CD4-positive, alpha-beta T cell (primary cell): Measurements from ENCODE around the gene ARL10. TPM values are rescaled to one million over a fixed set of nuclear protein-coding genes. Genes with fewer than 3 reads are reported as not detected.
A peak's percentile ranks its signal among the peaks of the same experiment; 100 is the strongest.

ENCODE experiments used
- ATAC-seq: fragments of 200-7000 bp; cut with Tn5 transposase; one replicate; pipeline ENCODE4 v1.10.0; 2022; ENCODE audit warnings: mild to moderate bottlenecking; ENCODE audit not compliant: poor library complexity
- CTCF ChIA-PET: fragments of 350-600 bp; sonication (Branson Sonifier 250); formaldehyde crosslinking; loops from one replicate; lab custom pipeline; 2021; ENCODE audit warnings: antibody characterized with exemption, inconsistent platforms; lab: Charles Lee
- POLR2A ChIA-PET: fragments of 350-600 bp; sonication (Branson Sonifier 250); formaldehyde crosslinking; loops from one replicate; lab custom pipeline; 2021; ENCODE audit warnings: antibody characterized with exemption, inconsistent platforms; lab: Charles Lee
- DNase-seq, 14 experiments: peaks; one replicate each; pipeline ENCODE4 v3.0.0-alpha.2; 2013 to 2020; ENCODE audit warnings: mixed read lengths in 2 of 14
- H3K27ac ChIP-seq, 2 donors: one replicate each; pipeline versions ENCODE4 v1.5.1 to v1.7.0; 2013; ENCODE audit warnings: low read length in 2 of 2, low read depth in 1 of 2, mild to moderate bottlenecking in 1 of 2
- H3K27me3 ChIP-seq, 2 experiments: 1 replicate in 1 of 2; 2 replicates in 1 of 2; pipeline versions ENCODE4 v1.6.1 to v1.7.0; 2013; ENCODE audit warnings: low read length in 2 of 2, control low read depth in 1 of 2, mild to moderate bottlenecking in 1 of 2, moderate library complexity in 1 of 2; ENCODE audit not compliant: insufficient read depth in 2 of 2, control insufficient read depth in 1 of 2
- H3K36me3 ChIP-seq: one replicate; pipeline ENCODE4 v1.6.1; 2013; ENCODE audit warnings: low read length, control low read depth; ENCODE audit not compliant: insufficient read depth
- H3K4me1 ChIP-seq: one replicate; pipeline ENCODE4 v1.6.1; 2013; ENCODE audit warnings: low read length, control low read depth; ENCODE audit not compliant: insufficient read depth
- H3K4me3 ChIP-seq: one replicate; pipeline ENCODE4 v1.5.1; 2013; ENCODE audit warnings: mild to moderate bottlenecking, low read length, moderate library complexity
- H3K9me3 ChIP-seq, 2 experiments: 1 replicate in 1 of 2; 2 replicates in 1 of 2; pipeline versions ENCODE4 v1.6.1 to v1.7.0; 2013; ENCODE audit warnings: low read length in 2 of 2, mild to moderate bottlenecking in 2 of 2, control low read depth in 1 of 2, moderate library complexity in 1 of 2; ENCODE audit not compliant: control insufficient read depth in 1 of 2, insufficient read depth in 1 of 2
- H3K27ac Mint-ChIP-seq: one replicate; pipeline ENCODE4 v1.8.0; 2020; ENCODE audit warnings: mixed read lengths
- H3K27me3 Mint-ChIP-seq: one replicate; pipeline ENCODE4 v1.8.0; 2021; ENCODE audit warnings: mixed read lengths
- H3K36me3 Mint-ChIP-seq: one replicate; pipeline ENCODE4 v1.8.0; 2021; ENCODE audit warnings: low read depth, mixed read lengths
- H3K4me1 Mint-ChIP-seq: one replicate; pipeline ENCODE4 v1.8.0; 2021; ENCODE audit warnings: low read depth, mixed read lengths
- H3K4me3 Mint-ChIP-seq: one replicate; pipeline ENCODE4 v1.8.0; 2020; ENCODE audit warnings: mild to moderate bottlenecking, mixed read lengths
- H3K9me3 Mint-ChIP-seq: one replicate; pipeline ENCODE4 v1.8.0; 2020; ENCODE audit warnings: mixed read lengths
- CTCF ChIP-seq: fragments of 200-600 bp; IDR thresholded peaks from one replicate; pipeline ENCODE4 v1.8.0; 2022; ENCODE audit warnings: antibody characterized with exemption, mild to moderate bottlenecking
- intact Hi-C, 2 experiments: fragments of 100-400 bp; cut with DNase I in 1 of 2; cut with micrococcal nuclease in 1 of 2; formaldehyde crosslinking; loops; one replicate each; pipeline versions ENCODE4 v1.15.1 to v1.9.0; 2023 to 2025; cut with DNase I, micrococcal nuclease
- total RNA-seq, 174 experiments: library from RNA in 2 of 174; stranded (reverse) in 2 of 174; gene quantifications; one replicate each; pipeline ENCODE4 v1.2.3 and lab custom pipeline; 2021 to 2026

Gene ARL10
- total RNA-seq, 2 experiments from 2014 or later, result 3.2 to 4.4 TPM

- CTCF ChIA-PET, result interaction anchor here (0.8 to 1.1 kb wide), 2 partner anchors 238 to 630 kb away, joined by 3 to 4 read pairs; no protein-coding TSS in a partner anchor
These were observed 5.6 kb upstream of the ARL10 start for GRCh38 chr5:176359658-176360057.

GRCh38 chr5:176360894-176361436 is 4.3 kb upstream of the ARL10 start:
- Mint-ChIP-seq H3K4me1 (peaks cover 48% of the 10 kb centered on the region), H3K36me3 (peaks cover 44% of the 10 kb centered on the region), H3K27ac (peak overlapping the region; percentile 87), H3K9me3 (no peaks in the 10 kb centered on the region), H3K27me3 (no peaks in the 10 kb centered on the region), H3K4me3 (peak overlapping the region; percentile 96)
- Histone ChIP-seq H3K36me3 (peaks cover 27% of the 10 kb centered on the region), H3K27me3 (no peaks in the 10 kb centered on the region), H3K4me3 (peak overlapping the region; percentile 98), H3K9me3 (no peaks in the 10 kb centered on the region), H3K27ac (peak overlapping the region; percentile 64 to 79), H3K4me1 (peaks cover 35% of the 10 kb centered on the region)
- TF ChIP-seq CTCF, result no peak
- peak in 2 of 14 experiments; percentile 2 to 38 for DNase-seq
- intact Hi-C loops, result loop anchor here (1.0 to 2.0 kb wide), 2 partner anchors 27 to 56 kb away; partner anchors contain the start of genes HIGD2A (in 2 of the 2), NOP16 (in 2 of the 2) and CLTB (in 1 of the 2)
- ChIA-PET POLR2A (interaction anchor here (1.0 to 3.9 kb wide), 16 partner anchors 9 to 1843 kb away, joined by 3 to 77 read pairs (median 6); partner anchors contain the start of genes CLTB, FAF2, HIGD2A and HNRNPAB), CTCF (interaction anchor here (1.5 to 2.8 kb wide), 2 partner anchors 56 to 87 kb away, joined by 5 to 7 read pairs; partner anchors contain the start of genes CLTB and FAF2)
- ATAC-seq, result no peak

More at GRCh38 chr5:176359658-176360057, 5.6 kb upstream of the ARL10 start:
- Histone ChIP-seq H3K9me3 (no peaks in the 10 kb centered on the region), H3K27ac (no peak overlapping the region), H3K36me3 (peaks cover 40% of the 10 kb centered on the region), H3K4me1 (peaks cover 30% of the 10 kb centered on the region), H3K27me3 (no peaks in the 10 kb centered on the region), H3K4me3 (no peak overlapping the region)
- POLR2A ChIA-PET, result interaction anchor here (1.1 to 3.9 kb wide), 2 partner anchors 30 to 178 kb away, joined by 3 to 77 read pairs; partner anchors contain the start of genes HIGD2A, NOP16 and RNF44
- H3K4me3 Mint-ChIP-seq, result peak overlapping the region; percentile 85
- no peaks in the 10 kb centered on the region for H3K27me3 Mint-ChIP-seq
- H3K36me3 Mint-ChIP-seq, result peaks cover 56% of the 10 kb centered on the region
- no peak for TF ChIP-seq CTCF
- intact Hi-C loops, result loop anchor here in 1 of 2 experiments (2.0 kb wide), 1 partner anchor 57 kb away; the partner anchor contains the start of gene CLTB
- H3K27ac Mint-ChIP-seq, result peak overlapping the region; percentile 69
- H3K4me1 Mint-ChIP-seq, result peaks cover 46% of the 10 kb centered on the region
- H3K9me3 Mint-ChIP-seq, result no peaks in the 10 kb centered on the region
- no peak for DNase-seq
- no peak for ATAC-seq

DNA sequence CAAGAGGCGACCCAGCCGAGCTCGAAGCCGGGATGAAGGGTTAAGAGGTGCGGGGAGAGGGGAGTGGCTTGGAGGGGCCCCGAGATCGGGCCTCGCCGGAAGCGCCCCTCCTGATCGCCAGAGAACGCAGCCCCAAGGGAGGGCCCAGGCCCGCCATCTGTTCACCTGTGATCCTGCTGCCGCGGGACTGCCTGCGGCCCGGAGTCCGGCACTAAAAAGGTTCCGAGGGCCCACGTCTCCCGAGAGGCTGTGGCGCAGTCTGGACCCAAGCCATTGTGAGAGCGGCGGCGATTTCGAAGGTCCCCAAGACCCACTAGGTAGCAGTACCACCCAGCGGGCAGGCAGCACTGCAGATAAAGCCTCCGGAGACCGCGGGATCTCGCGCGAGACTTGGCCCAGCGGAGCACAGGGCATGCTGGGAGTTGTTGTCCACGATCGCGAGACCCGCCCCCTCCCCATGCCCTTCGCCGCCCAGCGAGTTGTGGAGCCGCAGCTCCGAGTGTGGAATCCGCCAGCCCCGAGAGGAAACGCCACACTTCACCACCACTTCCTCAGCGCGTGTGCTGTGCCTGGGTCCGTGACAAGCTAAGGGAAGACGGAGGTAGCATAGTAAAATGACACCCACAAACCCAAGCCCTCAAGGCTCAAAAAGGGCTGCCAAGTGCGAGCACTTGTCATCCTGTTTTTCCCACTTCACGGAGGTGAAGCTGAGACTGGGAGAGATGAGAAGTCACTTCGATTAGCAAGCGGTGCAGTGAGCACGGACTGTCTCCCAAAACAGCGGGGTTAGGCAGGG is 3.7 kb upstream of the ARL10 start, which contains the start of gene KIAA1191:
KIAA1191 (minus strand) TSS at position 328 of the 796 bp plus-strand sequence. CDS start 2,256 bp downstream, outside the sequence.
- no peak for TF ChIP-seq CTCF
- ChIA-PET CTCF (interaction anchor here (0.8 to 2.8 kb wide), 3 partner anchors 25 to 87 kb away, joined by 3 to 7 read pairs (median 5); partner anchors contain the start of genes CLTB and FAF2), POLR2A (interaction anchor here (0.7 to 3.9 kb wide), 22 partner anchors 9 to 1843 kb away, joined by 3 to 77 read pairs (median 5); partner anchors contain the start of genes CLTB, FAF2, HIGD2A and HNRNPAB)
- ATAC-seq (peak; percentile 92), DNase-seq (peak; percentile 89 to 98 (median 94))
- peaks cover 41% of the 10 kb centered on the region for H3K4me1 ChIP-seq
- H3K4me3 ChIP-seq, result peak within 1 kb of the TSS; percentile 98
- H3K4me1 Mint-ChIP-seq, result peaks cover 48% of the 10 kb centered on the region
- peak within 1 kb of the TSS; percentile 69 to 79 for H3K27ac ChIP-seq
- H3K9me3 Mint-ChIP-seq, result no peaks in the 10 kb centered on the region
- no peaks in the 10 kb centered on the region for H3K27me3 ChIP-seq
- peak within 1 kb of the TSS; percentile 87 for H3K27ac Mint-ChIP-seq
- H3K36me3 Mint-ChIP-seq, result peaks cover 40% of the 10 kb centered on the region
- peaks cover 20% of the 10 kb centered on the region for H3K36me3 ChIP-seq
- intact Hi-C loops, result loop anchor here (1.0 to 2.0 kb wide), 3 partner anchors 27 to 87 kb away; partner anchors contain the start of genes HIGD2A (in 2 of the 2), NOP16 (in 2 of the 2), CLTB (in 1 of the 2) and FAF2 (in 1 of the 2)
- H3K27me3 Mint-ChIP-seq, result no peaks in the 10 kb centered on the region
- peak within 1 kb of the TSS; percentile 96 for H3K4me3 Mint-ChIP-seq
- no peaks in the 10 kb centered on the region for H3K9me3 ChIP-seq
